HG03280 (cell line): ENCODE measurements around the gene MVD.
"Not testable (repeated sequence)": the region's sequence is repeated elsewhere in the genome, so short reads cannot be mapped to it uniquely, and the experiment has no call there.

Source experiments
- ATAC-seq: cut with Tn5 transposase; IDR thresholded peaks from one replicate; pipeline ENCODE4 v1.9.1; 2021; ENCODE audit warnings: mild to moderate bottlenecking, moderate library complexity; ENCODE audit not compliant: unreplicated experiment

Gene MVD

DNA sequence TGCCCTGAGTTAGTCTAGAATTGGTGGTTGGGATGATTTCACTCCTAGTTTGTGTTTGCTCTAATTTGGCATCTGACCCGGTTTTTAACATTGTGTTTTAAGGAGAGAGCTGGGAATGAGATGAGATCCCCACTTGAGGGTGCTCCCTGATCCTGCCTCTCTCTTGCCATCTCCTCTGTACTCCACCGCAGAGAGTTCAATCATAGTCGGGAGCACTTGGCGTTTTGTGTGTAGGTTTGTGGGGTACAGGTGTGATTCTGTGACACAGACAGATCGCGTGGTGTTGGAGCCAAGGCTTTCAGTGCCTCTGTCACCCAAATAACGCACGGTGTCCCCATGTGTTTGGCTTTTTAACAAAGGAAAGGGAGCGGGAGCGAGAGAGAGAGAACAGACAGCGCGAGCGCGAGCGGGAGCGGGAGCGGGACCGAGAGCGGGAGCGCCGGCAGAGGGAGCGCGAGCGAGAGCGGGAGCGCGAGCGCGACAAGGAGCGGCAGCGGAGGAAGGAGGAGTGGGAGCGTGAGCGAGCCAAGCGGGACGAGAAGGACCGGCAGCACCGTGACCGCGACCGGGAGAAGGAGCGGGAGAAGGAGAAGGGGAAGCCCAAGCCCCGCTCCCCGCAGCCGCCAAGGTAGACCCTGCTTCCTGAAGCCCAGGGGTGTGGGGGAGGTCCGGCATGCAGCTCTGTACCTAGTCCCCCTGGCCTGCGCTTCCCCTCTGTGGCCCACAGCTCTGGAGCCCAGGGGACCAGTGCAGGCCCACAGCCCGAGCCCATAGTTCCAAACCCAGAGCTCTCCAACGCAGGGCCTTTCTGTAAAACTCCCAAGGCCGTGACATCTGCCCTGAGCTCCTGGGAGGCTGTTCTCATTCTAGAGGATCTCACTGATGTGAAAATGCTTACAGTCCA, 51.7 kb downstream of the MVD start:
- ATAC-seq, result no peak

DNA sequence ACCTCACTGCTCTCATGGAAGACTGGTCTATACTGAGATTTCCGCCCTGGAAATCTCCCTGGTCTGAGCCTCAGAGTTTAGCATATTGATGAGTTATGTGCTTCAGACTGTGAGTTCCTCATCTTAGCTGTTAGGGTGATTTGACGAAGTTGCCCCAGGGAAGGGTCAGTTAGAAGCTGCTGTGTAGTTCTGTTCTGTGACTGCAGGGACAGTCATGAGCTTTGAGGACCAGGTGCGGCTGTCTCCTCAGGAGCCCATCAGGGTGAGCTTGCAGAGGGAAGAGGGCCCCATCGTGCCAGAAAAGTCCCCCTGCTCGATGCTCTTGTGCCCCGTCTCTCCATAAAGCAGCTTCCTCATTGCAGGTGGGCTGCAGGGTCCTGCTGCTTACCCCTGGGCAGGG, 52.8 kb downstream of the MVD start:
- no peak for ATAC-seq

DNA sequence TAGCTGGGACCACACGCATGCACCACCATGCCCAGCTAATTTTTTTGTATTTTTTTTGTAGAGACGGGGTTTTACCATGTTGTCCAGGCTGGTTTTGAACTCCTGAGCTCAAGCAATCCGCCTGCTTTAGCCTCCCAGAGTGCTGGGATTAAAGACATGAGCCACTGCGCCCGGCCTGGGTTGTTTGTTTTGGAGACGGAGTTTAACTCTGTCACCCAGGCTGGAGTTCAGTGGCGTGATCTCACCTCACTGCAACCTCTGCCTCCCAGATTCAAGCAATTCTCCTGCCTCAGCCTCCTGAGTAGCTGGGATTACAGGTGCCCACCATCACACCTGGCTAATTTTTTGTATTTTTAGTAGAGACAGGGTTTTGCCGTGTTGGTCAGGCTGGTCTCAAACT, 53.5 kb downstream of the MVD start:
- ATAC-seq, result not testable (repeated sequence)

DNA sequence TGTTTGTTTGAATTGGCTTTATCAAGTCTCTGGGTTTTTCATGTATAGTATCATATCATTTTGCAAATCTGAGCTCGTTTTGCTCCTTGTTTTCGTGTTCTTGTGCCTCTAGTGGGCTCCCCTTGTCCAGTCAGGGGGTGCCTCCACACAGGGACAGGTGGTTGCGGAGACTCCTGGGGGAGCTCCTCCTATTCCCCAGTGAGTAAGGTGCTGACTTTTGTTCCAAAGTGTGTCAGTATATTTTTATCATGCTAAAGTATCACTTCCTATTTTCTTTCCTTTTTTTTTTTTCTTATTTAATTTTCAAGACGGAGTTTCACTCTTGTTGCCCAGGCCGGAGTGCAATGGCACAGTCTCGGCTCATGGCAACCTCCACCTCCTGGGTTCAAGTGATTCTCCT, 54.8 kb downstream of the MVD start:
- ATAC-seq, result no peak

DNA sequence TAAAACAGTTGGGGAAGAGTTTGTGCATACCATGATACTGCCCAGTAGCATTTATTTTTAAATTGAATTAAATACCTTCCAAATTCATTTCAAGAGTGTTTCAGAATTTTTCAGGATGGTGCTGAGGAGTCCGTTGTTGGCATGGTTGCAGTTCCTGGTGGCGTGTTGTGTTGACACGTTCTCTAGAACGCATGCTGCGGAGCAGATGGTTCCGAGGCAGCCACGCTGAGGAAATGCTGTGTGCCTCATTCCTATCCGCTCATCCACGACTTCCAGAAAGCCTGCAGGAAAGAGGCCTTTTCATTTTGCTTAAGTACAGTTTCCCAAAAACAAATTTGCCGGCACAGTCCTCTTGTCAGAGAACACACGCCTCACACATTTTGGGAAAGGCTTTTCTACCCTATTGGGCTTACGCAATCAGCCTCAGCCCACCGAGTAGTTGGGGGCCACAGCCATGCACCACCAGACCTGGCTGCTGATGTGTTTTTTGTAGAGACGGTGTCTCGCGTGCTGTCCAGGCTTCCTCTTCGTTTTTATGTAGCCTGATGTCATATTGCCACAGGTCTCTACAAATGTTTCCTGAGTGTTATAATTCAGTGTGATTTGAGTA, 56.6 kb downstream of the MVD start:
- no peak for ATAC-seq

DNA sequence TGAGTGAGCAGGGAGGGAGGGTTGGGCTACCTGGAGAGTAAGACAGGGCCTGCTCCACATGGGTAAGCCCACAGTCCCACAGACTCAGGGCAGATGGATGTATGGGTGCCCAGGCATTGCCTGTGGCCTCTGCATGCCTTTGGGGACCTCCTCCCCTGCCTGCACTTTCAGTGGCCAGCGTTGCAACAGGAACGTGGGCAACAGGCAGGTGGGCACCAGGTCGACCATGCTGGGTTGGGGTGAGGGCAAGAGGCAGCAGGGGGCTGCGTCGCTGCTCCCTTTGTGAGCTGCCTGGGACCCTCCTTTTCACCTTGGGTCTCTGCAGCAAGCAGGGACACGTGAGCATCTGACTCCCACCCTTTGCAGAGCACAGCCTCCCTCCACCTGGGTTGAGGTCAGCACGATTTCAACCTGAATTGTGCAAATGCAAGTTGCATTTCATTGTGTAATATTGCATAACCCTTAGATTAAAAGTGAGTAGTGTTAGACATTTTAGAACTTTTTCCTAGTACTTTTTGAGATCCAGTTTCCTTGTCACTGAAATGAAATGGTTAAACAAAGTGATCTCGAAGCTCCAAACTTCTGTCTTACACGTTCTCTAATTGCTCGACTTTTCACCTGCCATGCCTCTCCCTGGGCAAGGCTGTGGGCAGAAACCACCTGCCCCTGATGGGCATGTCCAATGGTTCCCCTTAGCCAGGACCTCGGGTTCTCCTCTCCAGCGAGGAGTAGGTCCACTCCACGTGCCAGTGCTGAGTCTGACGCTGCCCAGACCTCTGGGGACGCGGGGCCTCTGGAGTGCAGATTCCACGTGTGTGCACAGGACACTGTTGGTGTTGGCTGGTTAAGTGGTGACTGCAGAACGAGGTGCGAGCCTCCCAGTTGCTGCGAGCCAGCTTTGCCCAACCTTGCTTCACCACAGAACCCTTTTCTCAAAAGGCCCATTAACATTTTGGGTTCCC, 57.4 kb downstream of the MVD start:
- no peak for ATAC-seq

DNA sequence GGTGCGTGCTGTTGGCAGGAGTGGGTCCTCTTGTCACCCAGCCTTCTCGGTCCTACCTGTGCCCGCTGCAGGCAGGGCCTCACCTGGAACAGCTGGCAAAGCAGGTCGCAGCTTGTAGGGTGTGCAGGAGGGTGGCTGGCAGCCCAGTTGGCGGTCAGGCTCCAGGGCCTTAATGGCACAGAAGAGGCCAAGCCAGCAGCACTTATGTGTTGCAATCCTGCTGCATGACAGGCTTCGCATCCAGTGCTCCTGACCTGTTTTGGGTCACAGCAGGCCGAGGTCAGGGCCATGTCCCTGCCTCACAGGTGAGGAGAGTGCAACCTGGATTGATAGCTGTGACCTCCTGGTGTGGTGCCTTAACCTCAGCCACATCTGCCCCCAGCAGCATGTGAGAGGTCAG, 60.8 kb downstream of the MVD start:
- ATAC-seq, result no peak
